Activated CD4-positive, alpha-beta T cell treated with anti-CD3 and anti-CD28 coated beads for 48 hours (primary cell): Measurements from ENCODE around the gene SKIC8.
A peak's percentile ranks its signal among the peaks of the same experiment; 100 is the strongest.

ENCODE experiments used
- DNase-seq: peaks from one replicate; pipeline ENCODE4 v3.0.0-alpha.2; 2020

SKIC8 gene

DNA sequence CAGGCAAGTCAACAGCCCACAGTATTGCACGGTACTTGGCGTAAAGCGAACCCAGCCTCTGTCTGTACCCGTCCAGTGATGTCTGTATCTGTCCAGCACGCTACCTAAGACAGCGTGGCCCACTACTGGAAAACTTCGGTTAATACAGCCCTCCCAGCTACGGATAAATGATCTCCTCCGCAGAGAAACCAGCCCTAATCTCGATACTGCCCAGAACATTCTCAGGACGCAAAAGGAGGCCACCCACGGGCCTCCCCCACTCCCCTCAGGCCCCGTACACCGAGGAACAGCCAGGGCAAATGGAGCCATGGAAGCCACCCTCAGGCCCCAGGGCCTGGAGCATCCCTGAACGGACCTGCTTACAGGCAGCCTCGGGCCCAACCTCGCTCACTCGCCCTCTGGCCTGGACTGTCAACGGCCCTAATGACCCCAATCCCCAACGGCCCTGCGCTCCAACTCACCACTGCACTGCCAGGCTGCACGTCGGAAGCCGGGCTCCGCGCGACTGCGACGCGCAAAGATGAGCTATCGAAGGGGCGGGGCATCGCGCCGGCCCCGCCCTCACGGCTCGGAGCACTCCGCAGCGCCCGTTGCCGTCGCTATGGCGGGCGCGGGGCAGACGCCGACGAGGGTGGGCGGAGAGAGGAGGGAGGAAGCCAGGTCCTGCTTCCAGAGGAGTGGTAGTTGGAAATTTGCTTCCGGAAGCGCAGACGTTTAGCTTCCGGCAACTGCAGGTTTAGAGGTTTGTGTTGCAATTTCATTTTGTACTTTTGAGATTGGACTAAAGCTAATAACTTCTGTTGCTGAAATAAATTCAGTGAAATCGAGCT is at the start of gene SKIC8:
TSS of gene SKIC8 (minus strand) at position 509 of the 830 bp plus-strand sequence. CDS start 3,923 bp downstream, outside the sequence.
- DNase-seq, result peak; percentile 94

DNA sequence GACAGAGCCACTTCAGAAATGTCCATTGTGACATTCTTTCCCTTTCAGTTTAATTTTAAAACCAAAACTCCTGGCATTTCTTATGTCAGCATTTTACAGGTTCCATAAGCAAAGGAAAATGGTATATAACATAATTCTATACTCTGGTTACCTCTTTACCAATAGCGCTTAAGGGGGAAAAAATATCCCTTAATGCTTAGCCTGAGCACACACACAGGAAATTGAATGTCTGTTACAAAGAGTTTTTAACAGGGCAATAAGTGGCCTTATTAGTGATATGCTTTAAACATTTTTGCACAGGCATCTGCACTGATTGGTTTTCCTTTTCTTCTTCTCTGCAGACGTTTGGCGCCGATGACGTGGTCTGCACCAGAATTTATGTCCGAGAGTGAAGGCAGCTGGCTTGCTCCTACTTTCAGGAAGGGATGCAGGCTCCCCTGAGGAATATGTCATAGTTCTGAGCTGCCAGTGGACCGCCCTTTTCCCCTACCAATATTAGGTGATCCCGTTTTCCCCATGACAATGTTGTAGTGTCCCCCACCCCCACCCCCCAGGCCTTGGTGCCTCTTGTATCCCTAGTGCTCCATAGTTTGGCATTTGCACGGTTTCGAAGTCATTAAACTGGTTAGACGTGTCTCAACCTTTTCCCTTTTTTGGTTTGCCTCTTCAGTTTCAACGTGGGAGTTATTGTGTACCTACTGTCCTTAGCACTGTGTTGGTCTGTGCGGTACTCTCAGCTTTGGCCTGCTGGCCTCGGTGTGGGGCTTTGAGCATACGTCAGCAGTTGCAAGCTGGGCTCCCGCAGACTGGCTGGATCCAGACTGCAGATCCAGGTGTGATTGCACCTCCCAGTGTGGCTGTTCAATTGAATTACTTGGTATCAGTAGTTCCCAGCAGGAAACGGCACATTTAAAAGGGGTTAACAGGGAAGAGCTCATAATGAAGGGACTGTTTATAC is 48.5 kb upstream of the SKIC8 start:
- no peak for DNase-seq

DNA sequence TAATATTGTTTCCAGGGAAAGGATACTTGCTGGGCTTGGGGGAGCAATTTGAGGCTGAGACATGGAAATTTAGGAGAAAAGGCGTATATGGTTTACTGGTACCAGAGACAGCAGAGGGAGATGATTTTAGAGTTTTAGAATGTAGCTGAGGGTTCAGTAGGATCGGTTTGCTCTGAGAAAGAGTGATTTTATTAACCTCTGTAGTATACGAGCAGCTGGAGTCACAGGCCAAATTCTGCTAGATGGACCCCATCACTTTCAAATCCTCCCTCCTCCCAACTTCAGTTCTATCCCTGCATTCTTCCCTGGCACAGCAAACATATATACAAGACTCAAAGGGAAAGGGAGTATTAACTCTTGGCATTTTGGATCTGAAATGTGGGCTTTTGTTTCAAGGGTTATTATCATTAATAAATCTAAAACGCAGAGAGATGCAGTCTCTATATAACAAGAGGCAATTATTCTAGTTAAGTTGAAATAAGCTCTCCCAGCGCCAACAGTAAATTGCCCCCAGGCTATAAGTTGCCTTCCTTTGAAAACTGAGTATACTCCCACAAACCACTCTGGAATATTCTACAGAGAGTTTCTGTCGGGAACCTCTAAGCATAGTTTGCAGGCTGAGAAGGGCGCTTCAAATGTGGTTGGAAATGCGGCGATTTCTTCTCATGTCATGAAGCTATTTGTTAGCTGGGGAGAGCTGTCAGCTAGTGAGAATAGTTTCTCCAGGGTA is 46.2 kb upstream of the SKIC8 start:
- no peak for DNase-seq

DNA sequence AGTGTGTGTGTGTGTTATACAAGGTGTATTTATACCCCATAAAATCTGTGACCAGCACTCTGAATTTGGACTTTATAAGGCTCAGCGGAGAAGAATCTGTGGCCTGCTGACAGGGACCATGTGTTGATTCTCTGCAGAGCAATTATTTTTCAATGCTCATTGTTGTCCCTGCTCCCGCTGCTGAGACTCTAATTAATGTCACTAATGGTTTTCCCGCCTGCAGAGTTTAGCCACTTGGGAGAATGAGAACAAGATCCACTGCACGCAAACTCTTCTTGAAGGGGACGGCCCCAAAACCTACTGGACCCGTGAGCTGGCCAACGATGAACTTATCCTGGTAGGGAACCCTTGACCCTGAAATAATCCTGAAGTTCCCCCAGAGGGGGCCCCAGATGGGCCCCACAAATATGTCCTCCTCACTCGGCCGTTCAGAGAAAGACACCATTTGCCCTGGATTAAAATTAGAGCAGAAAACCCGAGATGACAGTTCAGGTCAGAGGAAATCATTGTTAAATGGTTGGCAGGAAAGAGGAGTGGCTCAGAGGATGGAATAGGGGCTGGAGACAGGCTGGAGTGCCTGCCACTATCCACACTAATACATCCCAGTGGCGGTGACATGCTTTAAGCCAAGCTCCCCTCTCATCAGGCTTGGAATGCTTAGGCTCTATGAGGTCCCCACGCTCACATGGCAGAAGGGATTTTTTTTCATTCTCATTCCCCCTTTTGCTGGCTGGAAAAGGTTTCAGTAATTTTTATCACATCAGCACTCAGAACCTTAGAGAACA is 44.1 kb upstream of the SKIC8 start:
- no peak for DNase-seq

DNA sequence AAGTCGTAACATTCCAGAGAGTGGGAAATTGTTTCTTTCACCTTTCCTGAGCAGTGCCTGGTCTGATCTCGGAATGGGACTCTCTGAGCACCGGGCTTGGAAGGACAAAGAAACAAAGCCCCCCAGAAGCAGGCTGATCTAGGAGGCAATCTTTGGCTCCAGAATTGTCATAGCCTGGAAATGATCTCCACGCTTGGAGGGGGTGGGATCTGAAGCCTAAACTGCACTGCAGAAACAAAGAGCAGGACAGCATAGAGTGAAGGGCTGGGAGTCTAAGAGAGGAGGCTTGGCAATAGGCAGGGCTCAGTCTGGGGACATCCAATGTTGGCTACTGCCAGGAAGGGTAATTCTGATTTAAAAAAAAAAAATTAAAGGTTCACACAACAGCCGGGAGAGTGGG is 42.6 kb upstream of the SKIC8 start:
- DNase-seq, result no peak

DNA sequence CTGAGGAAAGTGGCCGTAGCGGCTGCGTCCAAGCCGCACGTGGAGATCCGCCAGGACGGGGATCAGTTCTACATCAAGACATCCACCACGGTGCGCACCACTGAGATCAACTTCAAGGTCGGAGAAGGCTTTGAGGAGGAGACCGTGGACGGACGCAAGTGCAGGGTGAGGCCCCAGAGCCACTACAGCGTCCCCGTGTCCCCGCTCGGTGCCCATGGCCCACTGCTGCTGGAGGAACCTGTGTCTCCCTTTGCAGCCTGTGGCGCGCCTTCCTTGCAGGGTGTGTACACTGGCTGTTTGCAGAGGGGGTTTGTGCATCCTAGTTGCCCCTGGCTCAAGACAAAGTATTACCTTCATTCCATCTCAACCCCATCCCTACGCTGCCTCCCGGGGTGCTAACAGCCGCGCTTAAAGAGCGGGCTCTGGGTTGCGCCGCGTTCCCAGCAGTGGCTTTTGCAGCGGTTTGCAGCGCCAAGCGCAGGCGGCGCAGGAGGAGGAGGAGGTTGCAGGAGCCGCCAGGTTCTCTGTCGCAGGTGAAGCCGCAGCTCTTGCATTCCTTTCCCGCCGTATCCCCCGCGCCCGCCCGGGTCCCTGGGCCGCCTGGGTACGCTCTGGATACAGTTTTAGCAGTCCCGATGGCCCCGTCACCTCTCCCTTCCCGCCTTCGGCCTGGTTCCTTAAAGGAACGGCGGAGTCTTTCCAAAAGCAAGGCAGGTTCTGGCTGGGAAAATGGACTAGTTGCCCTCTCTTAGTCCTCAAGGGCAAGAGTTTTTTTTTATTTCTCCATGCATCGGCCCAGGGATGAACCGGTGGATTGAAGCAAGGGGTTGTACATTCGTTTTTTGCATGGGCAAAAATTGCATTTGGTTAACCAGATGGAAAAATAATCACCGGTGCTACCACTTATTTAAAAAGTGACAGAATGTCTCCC is 41.9 kb upstream of the SKIC8 start:
- DNase-seq, result no peak

DNA sequence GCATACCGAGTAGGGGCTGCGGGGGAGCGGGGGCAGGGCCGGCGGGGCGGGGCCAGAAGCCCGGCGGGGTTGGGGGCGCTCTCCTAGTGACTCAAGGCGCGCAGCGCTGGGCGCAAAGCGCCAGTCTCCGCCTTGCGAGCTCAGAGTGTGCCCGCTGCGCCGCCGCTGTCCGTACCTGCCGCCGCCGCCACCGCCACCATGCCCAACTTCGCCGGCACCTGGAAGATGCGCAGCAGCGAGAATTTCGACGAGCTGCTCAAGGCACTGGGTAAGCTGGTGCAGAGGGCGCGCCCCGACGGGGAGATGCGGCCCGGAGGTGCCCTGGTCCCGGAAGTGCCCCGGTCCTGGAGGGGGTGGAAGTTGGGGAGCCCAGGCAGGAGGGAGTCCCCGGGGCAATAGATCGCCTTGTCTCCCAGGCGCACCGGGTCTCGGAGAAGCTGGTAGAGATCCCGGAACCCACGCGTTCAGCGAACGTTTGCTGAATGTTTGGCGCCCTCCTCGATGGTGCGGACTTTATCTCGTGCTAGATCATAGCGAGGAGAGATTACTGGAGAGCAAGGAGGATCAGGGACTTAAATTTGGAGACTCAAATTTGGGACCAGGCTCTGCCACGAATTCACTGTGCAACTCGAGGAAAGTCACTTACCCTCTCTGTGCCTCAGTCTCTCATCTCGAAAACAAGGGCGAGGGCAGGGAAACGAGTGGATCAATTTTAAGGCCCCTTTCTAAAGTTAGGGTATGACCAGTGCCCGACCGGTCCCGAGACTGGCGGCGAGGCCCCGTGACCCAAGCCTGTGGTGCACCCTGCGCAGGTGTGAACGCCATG is 41.0 kb upstream of the SKIC8 start, which contains the start of gene CRABP1:
TSS of gene CRABP1 (plus strand) at position 123 of the 826 bp plus-strand sequence. CDS start at position 199, 76 bp downstream.
- peak; percentile 28 for DNase-seq

DNA sequence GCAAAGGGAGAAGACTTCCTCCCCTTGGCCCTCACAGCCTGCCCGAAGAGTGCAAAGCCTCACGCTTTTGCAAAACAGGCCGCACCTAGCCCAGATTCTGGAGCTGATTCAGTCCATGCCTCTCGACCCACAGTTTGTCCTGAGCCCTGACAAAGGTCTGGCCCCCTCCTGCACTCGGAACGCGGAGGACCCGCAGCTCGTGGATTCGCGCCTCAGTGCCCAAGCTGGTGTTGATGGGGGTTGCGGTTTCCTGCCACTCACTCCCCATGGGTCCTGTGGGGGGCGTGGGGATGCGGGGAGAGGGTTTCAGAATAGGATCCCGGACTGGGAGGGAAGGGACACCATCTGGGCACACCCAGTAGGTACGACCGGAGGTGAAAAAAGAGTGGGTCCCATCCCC is 40.1 kb upstream of the SKIC8 start:
- DNase-seq, result no peak

DNA sequence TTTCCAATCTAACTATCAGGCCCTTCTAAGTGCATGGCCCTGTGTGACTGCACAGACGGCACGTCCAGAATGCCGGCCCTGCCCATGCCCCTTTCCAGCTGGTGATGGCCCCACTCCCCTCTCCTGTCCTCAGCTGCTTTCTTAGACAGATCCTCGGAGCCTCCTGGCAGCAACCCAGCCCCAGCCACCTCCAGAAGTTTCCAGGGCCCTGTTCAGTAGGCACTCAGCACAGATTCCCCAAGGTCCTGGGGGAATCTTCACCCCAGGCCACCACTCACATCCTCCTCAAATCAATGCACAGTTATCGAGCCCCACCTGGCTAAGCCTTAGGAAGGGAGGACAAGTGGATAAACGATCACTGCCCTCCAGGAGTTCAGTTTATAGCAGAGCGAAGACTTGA is 39.4 kb upstream of the SKIC8 start:
- DNase-seq, result no peak

DNA sequence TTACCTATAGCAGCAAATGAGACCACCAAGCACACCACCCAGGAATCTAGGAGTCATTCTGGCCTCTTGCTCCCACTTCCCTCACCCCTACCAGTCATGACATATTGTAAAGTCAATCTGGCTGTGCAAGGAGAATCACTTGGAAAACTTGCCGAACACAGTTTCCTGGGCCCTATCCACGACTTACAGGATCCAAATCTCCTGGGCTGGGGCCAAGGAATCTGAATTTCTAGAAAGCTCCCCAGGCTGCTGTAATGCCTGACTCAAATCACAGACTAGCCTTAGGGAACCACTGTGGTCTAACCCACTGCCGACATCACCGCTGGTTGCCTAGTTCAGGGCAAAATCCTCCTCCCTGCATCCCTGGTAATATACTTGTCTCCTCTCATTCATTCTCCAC is 36.6 kb upstream of the SKIC8 start:
- no peak for DNase-seq

DNA sequence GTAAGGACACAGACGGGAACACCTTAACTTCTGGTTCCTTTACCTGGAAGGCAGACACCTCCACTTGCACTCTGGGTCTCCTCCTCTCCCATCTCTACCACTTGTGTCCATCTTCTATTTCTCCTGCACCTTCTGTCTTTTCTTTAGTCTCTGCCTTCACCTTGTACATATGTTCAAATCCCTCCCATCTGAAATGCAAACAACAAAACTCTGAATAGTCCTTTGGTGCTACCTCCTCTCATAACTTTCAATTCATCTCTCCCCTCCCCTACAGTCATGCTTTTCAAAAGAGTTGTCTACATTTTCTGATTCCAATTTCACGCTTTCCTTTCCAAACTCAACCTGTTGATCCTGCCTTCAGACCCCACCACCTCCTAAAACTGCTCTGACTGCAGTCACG is 35.4 kb upstream of the SKIC8 start:
- no peak for DNase-seq

DNA sequence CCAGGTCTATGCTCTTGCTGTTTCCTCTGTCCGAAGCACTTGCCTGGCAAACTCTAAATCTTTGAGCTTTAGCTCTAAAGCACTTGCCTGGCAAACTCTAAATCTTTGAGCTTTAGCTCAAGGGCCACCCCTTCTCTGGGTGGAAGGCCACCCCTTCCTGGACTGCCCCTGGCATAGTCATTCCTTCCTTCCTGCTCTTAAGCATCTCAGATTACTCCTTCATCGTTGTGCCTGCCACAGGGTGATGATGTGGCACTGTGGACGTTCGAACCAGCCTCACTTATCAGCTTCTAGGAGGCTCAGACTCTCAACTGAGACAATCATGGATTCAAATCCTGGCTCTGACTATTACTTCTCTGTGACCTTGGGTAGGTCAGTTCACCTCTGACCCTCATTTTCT is 30.2 kb upstream of the SKIC8 start:
- peak; percentile 16 for DNase-seq

DNA sequence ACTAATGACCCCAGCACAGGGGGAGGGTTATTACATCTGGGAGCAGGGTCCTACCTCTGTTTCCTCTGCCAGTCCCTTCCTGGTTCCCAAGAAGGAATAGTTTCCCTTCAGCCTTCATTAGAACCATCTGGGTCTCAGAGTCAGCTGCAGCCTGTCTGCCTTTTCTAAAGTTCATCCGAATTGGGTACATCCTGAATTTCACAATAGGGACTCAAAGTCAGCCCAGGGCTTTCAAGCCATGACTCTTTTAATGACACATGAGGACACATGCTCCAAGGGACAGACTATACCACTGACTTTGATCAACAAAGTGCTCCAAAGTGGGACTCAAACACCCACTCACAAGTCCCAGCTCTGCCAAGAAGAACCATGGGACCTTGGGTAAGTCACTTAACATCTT is 28.1 kb upstream of the SKIC8 start:
- no peak for DNase-seq

DNA sequence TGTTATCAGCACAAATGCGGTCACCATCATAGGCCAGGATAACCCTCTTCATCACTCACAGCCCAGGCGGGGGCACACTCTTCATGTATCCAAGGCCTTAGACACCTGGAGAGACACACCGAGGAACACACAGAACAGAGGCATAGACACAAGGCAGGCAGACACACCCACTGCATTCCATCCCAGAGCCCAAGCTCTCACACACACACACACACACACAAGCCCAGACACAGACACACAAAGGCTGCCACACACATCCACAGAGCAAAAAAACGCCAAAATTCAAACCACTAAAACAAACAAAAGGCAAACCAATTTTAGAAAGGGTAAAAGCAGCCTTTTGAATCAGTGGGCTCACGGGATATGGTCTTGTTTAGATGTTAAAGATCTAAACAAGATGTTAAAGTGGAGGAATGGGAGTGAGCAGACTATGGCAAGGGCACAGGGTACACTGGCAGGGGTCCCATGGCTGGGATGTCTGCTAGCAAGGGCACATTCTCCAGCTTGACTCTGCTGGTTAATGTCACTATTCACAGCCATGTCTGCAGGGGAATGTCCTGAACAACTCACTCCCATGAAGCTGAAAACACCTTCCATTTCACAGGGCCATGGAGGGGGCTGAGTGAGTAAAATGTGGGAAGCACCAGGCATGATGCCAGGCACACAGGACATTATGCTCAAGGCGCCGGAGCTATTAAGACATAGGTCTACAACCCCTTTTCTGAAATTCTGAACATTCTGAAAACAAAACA is 25.9 kb upstream of the SKIC8 start:
- no peak for DNase-seq

DNA sequence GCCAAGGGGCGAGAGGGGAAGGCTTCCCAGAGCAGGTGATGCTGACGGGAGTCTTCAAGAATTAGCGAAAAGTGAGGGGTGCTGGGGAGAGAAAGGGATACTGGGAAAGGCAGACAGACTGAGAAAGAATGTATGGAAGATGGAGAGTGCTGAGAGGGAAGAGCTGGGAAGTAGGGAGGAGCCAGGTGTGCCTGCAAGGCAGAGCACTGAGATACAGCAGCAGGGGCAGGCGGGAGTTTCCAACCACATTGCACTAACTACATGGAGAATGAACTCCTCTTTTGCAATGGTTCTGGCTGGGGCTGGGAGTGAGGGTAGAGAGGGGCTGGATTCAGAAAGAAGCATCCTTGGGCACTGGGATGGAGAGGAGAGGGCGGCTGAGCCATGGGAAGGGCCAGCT is 24.7 kb upstream of the SKIC8 start:
- DNase-seq, result no peak

DNA sequence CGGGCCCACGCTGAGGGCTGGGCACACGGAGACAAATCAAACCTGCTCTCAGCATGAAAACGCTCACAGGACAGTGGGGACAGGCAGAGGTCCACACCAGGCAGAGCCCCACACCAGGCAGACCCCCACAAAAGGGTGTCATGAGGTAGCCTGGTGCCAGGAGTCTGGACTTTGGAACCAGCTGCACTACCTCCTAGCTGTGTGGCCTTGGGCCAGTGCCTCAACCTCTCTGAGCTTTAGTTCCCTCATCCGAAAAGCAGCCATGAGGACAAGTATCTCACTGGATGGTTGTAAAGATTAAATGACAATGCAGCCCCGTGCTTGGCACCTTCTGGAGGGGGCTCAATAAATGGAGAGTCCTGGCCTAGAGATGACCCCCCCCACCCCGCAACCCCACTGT is 24.3 kb upstream of the SKIC8 start:
- no peak for DNase-seq

DNA sequence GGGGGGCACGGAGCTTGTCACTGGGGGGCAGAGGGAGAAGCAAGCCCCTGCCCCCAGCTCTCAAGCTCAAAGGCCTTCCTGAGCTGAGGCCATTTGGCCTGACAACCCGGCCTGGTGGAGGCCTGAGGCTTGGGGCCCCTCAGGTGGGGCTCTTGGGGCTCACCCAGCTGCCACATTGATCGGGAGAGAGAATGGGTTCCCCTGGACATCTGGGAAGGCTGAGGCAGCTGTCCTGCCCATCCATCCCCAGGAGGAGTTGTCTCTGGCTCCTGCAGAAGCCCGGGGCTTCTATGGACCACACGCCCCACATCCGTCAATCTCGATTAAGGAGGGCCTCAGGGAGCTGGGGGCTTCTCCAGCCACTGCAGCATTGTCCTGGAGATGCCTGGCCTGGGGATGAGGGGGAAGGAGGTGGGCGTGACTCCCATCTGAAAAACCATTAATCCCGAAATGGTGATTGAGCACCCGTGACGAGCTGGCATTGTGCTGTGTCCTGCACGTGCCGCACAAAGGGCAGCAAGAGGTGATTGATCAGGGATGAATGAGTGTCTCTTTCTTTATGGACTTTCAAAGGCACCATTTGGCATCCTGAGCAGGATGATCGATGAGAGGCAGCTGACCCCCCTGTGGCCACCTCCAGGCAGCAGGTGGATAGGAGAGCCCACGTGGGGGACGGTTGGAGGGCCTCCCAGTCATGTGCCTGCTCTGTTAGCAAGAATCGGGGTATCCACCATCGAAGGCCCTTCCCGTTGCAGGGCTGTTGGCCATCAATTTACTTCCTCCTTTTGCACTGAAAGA is 23.5 kb upstream of the SKIC8 start:
- no peak for DNase-seq

DNA sequence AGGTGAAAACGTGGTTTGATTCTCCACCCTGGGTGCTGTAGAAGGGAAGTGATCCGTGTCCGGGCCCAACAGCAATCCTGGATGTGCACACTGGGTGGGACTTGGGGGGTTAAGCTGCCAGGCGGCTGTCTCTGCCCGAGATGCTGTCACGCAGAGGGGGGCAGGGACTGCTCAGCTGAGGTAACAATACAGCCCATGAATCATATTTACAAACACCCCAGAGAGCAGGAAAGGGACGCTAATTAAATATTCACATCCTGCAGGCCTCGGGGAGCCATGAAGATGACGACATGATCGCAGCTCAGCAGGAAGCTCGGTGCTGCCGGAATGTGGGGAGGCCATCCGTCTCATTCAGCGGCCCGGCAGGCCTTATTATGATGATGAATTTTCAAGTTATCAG is 22.8 kb upstream of the SKIC8 start:
- DNase-seq, result no peak

DNA sequence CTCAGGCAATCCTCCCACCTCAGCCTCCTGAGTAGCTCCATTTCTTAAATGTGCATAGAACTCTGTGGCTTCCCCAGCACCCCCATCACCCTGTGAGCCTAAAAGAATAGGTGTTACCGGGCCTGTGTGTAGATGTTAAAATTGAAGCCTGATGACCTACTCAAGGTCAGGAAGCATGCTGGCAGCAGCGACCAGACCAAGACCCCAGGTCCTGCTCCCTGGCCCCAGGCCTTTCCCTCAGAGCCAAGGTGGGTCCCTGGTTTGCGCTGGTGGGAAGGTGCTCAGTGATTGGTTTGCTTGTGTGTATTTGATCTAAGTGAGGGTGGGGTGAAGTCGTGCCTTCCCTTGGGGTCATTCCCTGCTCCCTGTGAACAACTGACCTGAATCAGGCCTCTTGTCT is 22.4 kb upstream of the SKIC8 start:
- no peak for DNase-seq
